HG03135 (cell line): ENCODE results near the gene LEKR1.
"Not testable (repeated sequence)": the region's sequence is repeated elsewhere in the genome, so short reads cannot be mapped to it uniquely, and the experiment has no call there.

ENCODE experiments used
- ATAC-seq: cut with Tn5 transposase; IDR thresholded peaks from one replicate; pipeline ENCODE4 v1.9.1; 2021; ENCODE audit warnings: mild to moderate bottlenecking, moderate library complexity; ENCODE audit not compliant: unreplicated experiment

Gene LEKR1

DNA sequence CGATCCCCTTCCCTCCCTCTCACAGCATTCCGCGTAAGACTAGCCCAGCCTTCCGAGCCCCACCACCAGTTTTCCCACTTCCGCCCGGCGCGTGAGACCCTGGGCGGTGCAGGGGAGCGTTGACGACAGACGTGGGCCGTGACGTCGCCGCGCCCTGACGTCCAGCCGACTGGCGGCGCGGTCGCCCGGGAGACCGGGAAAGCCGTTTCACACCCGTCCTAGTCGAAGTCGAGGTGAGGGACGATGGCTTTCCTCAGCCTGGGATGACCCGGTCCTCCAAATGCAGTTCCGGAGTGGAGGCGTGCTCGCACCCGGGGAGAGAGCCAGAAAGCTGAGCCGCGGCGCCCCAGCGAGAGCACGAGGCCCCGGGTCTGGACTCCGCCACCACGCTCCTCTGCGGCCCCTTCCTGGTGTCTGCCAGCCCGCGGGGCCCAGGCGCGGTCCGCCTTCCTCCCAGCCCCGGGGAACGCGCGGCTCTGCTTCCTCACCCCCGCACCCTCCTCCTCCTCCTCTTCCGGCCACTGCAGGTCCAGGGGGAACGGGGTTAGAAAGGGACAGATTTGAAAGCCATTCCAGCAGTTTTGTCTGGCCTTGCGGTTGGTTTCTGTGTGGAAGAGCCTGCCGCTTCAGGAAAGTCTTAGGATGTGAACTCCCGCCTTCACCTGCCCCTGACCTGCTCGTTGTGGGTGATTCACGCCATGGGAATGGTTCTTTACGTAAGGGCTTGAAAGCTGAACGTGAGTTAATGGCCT lies at the start of gene LEKR1:
Gene LEKR1, plus strand, starts transcription at position 210 of the 752 bp plus-strand sequence. CDS start 2,977 bp downstream, outside the sequence.
- peak; percentile 81 for ATAC-seq

DNA sequence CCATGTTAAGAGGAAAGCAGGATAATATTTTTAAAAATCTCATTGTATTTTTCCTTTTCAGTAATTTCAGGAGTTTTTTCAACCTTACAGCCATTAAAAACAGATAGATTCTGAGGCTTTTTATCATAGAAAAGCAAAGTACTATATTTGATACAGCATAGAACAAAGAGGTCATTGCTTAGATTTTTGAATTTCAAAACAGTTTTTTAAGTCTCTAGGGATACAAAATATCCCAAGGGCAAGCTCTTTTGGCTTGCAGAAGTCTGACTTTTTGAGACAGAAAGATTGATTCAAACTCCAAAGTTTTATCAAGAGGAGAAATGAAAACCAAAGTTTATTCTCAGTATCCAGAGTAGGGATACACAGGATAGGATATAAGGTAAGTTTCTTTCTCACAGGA lies 49.3 kb upstream of the LEKR1 start:
- no peak for ATAC-seq

DNA sequence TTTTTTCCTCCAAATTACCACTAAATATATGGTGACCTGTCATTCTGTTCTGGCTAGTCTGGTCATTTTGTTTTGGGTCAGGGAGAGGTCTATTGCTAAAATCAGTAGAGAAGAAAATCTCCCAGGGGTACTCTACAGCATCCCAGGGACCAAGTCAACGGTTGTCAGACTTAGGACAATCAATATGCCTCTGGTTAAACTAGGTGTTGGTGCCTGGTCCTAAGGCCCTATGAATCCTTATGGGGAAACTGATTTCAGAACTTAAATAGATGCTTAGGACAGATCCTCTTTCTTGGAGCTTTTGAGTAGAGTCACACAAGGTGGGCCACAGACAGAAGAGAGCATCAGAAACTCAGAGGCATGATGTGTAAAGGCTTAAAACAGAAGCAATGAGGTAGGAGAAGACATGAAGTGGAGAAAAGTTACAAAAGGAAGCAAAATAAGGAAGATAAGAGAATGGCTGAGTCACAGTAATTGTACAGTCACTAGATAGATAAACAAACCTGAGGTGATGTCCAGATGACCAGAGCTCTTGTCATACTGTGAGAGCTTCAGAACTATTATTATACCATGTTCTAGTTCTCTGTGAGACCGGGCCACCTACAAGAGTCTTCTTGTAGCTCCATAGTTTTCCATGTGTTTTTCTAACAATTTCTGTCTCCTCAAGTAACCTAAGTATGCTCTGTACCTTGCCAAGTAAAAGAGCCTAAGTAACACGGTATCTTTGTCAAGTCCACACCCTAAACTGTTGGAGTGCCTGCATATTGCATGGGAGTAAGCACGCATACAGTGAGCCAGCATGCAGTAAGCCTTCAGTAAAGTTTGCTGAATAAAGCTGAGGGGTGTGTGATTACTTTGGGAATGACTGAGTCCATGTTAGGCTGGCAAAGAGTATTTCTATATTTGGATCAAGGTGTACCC lies 44.6 kb upstream of the LEKR1 start:
- ATAC-seq: no peak

DNA sequence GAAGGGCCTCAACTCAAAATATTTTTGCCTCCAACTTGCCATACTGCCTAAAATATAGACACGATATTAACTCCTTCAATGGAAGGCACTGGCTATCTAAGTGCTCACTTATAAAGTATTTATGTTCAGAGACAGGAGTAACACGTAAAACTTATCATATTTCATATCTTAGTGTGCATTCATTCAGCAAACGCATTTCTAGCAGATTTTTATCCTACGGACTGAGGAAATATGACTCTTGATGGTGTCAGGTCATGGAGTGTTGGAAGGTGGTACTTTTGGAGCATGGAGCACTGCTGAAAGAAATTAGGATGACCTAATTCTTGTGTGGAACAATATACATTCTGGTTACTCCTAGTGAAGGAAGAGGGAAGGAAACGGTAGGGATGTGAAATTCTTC lies 43.8 kb upstream of the LEKR1 start:
- no peak for ATAC-seq

DNA sequence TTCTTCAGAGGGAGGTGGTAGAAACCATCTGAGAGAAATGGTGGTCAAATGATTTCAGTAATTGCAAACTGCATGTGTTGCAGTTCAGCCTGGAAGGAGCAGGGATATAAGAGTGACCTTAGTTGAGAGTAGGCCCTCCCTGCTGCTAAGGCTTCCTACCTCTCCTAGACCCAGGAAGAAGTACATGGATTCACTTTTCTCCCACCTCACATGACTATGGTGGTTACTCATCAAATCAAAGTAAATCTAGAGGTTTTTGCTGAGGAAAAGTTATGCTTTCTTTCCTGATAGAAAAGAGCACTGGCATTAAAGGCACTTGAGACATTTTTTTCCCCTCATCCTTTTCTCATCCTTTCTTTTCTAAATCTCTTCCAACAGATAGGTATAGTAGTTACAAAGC lies 43.2 kb upstream of the LEKR1 start:
- ATAC-seq: no peak

DNA sequence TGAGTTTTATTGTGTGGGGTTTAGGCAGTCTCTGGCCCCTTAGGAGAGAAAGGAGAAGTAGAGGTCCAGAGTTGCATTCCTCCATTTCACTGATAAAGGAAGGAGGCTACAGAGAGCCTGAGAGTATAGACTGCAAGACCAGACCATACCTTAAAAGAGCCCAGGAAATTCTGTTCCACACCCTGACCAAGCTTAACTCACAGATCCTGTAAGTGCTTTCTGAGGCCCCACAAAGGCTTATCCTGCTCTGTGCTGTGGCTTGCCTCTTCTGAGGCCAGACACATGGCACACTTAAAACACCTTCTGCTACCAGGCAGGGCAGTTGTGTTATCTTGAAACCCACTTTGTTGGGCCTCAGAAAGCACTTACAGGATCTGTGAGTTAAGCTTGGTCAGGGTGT lies 39.2 kb upstream of the LEKR1 start:
- no peak for ATAC-seq

DNA sequence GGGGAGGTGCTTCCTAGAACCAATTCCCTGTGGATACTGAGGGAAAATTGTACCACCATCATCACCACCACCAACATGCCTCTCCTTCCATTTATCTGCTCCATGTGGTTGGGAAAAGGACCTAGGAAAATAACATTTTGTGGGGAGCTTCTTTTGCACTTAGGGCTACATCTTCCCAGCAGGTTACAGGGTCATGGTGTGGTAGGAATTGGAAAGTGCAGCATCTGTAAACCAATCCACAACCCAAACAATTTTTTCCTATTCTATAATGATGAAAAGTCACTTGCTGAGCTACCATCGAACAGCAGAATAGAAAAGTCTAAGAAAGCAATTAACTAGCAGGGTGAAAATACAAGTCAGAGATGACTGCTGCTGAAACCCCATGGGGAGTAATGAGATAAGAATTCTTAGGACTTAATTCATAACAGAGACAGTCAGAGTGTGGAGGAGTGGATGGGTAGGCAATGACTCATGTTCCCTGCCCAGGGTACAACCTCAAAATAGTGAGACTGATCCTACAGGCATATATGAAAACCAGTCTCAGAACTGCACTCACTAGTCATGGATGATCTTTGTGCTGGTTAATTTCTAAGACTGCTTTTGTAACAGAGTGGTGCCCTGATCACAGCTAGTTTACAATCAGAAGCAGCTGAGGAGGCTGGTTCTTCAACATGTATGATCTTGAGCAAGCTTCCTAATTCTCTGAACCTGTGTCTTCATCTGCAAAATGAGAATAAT lies 38.1 kb upstream of the LEKR1 start:
- peak; percentile 62 for ATAC-seq

DNA sequence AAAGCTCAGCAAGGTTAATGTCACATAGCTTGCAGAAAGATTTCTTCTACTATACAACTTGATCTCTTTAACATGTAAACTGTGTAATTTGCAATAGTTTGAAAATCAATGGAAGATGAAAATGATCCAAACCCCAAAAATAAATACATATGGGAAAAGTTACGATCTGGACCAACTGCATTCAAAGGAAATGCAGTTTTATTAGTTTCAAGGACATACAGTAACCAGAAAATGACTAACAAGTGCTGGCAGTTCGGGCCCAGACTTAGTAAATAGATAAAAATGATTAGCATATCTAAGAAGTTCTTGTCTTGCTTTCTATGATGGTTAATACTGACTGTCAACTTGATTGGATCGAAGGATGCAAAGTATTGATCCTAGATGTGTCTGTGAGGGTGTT lies 37.3 kb upstream of the LEKR1 start:
- ATAC-seq: no peak

DNA sequence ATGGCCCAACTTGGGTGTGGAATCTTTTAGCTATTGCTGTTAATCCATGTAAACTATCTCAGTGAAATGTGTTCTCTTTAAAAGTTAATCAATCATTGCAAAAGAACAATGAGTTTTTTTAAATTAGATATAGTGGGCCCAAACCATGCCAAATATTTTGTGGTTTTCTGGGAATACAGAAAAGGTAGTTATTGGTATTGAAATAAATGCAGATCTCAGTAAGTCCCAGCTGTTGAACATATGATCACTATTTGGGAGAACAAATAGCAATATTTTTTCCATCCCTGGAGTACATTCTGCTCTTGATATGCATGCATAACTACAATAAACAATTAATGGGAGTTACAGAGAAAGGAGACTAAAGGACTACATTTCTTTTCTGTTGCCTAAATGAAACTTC lies 36.0 kb upstream of the LEKR1 start:
- no peak for ATAC-seq

DNA sequence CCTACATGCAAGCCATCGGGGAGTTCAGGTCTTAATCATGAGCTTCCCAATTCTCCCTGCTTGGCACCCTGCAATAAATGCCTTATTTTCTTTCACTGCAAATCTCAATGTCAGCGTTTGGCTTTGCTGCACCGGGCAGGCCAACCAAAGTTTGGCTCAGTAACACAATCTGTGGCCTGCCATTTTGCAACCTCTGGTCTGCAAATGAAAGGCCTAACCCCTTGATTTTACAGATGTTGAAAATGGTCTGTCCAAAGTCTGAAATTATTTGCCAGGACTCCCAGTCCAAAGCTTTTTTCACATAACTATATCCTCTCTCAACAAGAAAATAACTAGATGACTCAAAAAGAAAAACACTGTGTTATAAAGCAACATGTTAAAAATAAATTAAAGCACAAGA lies 34.0 kb upstream of the LEKR1 start:
- ATAC-seq: no peak

DNA sequence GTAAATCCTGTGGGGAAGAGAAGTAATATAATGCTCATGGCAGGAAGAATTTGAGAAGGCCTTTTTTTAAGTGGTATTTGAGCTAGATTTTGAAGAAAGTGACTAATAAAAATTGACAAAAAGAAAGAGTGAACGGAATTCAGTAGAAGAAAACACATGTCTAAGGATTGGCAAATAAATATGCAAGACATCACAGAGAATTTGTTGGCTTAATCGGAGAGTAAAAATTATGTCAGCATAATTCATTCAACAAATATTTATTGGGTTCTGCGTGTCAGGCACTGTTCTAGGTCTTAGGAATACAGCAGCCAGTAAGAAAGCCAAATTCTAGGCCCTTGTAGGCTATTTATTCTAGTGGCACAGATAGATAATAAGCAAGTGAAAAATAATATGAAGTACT lies 33.6 kb upstream of the LEKR1 start:
- ATAC-seq: no peak

DNA sequence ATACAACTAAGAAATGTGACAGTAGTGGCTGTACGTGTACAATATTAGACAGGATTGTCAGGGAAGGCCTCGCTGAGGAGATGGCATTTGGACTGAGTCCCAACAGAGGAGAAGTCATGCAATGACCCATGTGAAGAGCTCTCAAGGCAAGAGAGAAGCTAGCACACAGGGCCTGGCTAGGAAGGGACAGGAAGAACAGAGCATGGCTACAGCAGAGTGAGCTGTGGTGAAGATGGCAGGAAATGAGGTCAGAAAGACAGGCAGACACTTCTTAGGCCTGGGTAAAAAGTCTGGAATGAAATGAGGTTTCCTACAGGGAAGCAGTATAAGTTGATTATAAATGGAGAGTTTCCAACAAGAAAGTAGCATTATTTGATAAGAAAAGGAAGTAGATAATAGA lies 33.2 kb upstream of the LEKR1 start:
- ATAC-seq: no peak

DNA sequence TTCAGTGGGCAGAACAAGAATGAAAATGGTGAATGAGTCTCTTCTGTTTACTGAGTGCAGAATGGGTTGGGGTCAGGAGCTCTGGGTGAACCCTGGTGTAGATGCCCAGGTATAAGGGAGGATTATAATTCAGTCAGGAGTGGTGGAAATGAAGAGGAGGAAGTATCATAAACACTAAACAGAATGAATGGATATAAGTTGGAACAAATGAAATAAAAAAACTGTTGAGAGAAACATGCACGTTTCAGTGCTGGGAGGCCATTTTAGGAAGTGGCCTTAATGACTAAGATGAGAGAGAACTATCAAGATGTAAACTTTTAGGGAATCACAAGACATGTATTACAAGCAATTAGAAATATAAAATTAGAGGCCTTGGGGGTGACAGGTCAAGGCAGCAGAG lies 32.8 kb upstream of the LEKR1 start:
- ATAC-seq: no peak

DNA sequence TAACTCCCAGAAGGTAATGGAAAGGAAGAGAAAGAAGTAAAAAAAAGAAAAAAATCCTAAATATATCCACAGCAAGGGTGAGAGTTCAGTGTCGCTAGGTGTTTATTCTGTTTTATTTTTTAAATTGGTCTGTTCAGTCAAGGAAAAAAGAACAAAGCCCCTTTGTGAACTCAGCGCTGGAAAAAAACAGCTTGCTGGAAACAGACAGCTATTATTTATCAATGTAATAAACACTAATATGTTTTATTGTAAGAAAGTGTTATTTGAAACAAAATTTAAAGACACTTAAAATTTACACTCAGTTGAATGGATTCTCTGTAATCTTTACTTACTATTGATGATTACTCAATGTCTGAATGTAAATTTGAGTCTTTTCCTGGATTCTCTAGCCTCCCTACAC lies 32.3 kb upstream of the LEKR1 start:
- no peak for ATAC-seq

DNA sequence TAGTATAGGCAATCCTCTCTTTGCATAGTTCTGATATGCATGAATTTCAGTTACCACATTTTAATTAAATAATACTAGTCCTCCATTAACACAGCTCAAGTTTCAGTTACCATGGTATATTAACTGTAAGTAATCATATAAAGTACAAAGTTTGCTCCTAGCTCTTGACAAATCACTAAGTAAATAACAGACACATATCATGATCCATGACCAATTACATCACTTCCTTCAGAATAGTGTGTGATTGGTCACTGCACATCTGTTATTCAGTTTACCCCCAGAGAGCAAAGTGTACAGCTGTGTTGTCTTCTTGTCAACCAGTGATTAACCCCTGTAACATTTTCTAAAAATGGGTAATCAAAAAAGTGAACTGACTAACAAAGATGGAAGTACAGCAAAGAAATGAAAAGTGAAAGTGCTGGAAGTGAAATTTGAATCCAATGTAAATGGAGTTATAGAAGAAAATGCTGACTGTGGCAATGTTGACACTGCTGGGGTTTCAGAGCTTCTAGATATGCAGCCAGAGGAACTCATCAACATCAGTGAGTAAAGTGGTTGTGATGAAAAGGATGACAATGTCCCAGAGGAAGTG lies 30.2 kb upstream of the LEKR1 start:
- no peak for ATAC-seq

DNA sequence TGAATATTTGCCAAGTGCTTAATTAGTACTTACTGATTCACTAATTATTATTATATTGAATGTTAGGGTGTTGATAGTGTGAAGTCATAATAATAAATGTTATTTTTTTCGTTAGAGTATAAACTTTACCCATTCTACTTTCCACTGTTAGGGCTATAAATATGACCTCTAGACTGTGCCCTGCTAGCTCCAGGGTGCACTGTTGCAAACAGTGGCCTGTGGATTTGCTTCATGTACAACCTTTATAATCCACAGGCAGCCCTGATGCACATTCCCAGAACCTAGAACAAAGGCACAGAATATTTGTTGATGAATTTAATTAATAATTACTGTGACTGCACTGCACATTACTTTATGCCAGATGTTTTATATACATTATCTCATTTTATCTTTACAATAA lies 28.8 kb upstream of the LEKR1 start:
- no peak for ATAC-seq

DNA sequence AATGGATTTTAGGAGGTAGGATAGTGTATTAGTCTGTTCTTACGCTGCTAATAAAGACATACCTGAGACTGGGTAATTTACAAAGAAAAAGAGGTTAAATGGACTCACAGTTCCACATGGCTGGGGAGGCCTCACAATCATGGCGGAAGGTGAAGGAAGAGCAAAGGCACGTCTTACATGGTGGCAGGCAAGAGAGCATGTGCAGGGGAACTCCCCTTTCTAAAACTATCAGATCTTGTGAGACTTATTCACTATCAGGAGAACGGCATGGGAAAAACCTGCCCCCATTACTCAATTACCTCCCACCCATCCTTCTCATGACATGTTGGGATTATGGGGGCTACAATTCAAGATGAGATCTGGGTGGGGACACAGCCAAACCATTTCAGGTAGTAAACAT lies 25.9 kb upstream of the LEKR1 start:
- ATAC-seq: not testable (repeated sequence)

DNA sequence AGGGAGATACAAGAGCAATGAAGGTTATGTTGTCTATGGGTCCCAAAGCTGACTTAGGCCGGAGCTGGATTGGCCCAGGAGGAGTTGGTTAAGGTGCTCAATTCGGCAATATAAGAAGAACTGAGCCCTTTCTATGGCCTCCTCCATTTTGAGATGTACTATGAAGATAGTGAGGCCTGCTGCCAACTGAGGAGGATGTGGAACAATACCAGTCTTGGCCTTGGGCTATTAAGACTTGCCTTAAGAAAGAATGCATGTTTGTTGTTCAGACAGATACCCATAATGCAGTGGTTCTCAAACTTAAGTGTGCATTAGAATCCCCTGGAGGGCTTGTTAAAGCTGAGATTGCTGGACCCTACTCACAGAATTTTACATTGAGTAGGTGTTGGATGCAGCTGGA lies 24.4 kb upstream of the LEKR1 start:
- no peak for ATAC-seq

DNA sequence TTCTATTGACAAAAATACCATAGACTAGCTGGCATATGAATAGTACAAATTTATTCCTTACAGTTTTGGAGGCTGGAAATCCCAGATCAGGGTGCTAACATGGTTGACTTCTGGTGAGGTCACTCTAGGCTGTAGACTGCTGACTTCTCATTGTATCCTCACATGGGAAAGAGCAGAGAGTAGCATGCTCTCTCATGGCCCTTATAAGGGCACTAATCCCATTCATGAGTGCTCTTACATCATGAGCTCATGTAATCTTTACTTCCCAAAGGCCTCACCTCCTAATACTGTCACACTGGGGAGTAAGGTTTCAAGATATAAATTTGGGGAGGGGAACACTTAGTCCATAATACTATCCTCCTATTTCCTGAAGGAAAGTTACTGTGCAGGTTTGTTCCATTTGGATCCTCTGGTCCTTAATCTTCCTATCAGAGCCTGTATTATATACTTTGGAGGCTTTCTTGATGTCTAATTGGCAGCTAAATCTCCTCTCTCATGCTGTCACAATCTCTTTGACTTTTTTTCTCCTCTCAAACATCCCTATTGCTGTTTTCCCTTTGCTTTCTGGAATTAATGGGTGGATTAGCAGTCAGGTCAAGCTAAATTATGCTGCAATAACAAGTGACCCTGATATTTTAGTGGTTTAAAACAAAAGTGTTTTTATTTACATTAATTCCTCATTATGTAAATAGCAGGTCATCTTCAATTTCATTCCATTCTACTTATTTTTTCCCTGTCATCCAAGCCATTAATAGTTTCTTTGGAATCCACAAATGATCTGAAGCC lies 23.1 kb upstream of the LEKR1 start:
- ATAC-seq: no peak
